GM21381 (cell line): Measurements from ENCODE around the gene NADSYN1.
"Not testable (repeated sequence)": the region's sequence is repeated elsewhere in the genome, so short reads cannot be mapped to it uniquely, and the experiment has no call there.

Experiments
- ATAC-seq: cut with Tn5 transposase; IDR thresholded peaks from one replicate; pipeline ENCODE4 v1.9.1; 2021; ENCODE audit warnings: mild to moderate bottlenecking, moderate library complexity; ENCODE audit not compliant: unreplicated experiment

NADSYN1 gene

DNA sequence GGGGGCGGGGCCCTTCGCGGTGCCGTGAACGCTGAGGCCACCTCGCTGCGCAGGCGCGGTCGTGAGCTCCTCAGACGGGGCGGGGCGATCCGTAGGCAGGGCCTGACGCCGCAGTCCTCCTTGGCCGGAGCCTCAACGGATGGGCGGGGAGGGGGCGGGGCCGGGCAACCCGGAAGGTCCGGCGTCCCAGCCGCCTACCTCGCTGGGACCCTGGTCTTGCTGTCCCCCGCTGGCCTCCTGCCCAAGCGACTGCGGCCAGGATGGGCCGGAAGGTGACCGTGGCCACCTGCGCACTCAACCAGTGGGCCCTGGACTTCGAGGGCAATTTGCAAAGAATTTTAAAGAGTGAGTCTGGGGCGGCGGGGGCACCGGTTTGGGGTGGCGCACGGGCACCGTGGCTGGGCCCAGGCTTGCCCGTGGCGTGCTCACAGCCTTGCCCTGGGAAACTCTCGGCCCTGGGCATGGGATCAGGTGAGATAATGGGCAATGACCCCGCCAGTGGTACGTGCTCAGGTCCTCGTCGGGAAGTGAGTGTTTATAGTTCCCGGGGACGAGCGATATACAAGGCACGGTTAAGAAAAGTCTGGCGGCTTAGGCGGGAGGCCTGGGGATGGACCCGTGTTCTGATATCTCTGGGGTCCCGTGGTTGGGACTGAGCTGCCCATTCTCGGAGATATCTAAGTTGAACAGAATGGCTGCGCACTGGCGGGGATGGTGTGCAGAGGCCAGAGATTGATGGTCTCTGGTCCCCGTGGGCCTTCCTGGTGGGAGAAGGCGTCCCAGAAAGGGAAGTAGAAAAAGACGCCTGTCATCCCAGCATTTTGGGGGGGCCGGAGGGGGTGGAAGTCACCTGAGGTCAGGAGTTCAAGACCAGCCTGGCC lies at the start of gene NADSYN1:
NADSYN1 (plus strand) TSS at position 167 of the 881 bp plus-strand sequence; CDS start at position 261, 94 bp downstream.
- ATAC-seq = peak; percentile 53

DNA sequence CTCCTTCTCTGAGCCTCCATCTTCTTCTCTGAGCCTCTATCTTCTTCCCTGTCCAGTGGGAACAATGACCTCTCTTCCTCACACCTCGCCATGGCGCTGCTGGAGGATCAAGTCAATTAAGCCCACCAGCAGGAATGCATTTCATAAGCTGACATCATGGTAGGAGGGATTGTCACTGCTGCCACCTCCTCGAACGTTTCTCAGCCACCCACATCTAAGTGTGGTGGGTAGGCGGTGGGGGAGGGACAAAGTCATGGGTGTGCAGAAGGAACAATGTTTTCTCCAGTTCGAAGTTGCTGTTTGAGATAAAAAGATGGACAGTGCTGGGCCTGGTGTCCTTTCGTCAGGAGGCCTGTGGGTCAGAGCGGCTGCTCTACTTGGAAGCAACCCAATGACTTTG lies 48.8 kb upstream of the NADSYN1 start:
- no peak for ATAC-seq

DNA sequence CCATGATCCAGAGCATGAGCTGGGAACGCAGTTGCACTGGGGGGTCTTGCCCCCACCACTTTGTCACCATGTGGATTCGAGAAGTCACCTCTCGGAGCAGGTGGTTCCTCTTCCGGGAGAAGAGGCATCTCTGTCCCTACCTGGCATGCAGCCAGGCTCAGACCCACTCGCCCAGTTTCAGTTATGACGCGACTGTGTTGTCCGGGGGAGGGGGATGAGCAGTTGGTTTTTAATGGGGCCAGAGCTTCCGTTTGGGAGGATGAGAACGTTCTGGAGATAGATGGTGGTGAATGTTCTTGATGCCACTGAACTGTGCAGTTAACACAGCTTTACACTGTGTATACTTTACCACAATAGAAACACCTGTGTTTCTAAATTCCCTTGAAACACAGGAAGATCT lies 46.3 kb upstream of the NADSYN1 start:
- no peak for ATAC-seq

DNA sequence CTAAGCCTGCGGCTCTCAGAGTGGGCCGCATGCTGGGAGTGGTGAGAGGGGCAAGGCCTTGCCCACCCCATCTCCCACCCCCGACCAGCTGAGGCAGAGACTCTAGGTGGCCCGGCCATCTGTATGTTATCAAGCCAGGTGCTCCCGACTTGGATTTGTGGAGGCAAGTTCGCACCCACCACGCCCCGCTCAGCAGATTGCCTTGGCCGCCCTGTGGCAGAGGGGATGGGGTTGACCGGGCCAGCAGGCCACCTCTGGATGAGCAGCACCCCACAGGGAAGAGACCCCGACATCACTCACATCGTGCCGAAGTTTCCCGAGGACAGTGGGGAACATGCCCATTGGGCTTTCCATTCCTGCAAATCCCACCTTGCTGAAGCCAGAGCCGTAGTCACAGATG lies 45.6 kb upstream of the NADSYN1 start:
- ATAC-seq = no peak

DNA sequence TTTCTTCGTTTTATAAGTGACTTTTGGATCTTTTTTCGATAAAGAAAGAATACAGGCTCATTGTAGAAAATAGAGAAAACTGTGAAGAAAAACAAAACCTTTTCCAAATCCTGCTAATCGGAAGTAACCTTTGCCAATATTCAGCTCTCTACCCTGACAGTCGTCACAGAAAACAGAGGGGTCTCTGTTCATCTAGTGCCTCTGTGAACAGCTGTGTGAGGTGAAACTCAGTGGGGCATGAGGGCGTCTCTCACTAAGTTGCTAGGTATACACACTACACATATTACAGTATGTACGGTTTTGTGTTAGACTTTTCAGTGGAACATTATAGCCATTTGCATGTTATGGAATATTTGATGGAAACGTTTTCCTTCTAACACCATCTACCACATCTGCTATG lies 44.2 kb upstream of the NADSYN1 start:
- ATAC-seq = no peak

DNA sequence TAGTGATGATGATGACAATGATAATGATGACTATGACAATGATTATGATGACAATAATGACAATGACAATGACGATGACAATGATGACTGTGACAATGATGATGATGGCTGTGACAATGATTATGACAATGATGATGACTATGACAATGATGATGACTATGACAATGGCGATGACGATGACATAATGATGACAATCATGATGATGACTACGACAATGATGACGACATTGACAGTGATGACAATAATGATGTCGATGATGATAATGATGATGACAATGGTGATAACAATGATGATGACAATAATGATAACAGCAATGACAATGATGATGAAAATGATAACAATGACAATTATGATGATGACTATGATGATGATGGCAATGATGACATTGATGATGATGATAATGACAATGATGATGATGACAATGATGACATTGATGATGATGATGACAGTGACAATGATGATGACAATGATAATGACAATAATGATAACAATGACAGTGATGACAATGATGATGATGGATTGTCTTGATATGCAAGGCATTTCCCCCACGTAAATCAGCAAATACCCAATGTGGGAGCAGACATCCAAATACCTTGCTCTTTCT lies 42.5 kb upstream of the NADSYN1 start:
- no peak for ATAC-seq

DNA sequence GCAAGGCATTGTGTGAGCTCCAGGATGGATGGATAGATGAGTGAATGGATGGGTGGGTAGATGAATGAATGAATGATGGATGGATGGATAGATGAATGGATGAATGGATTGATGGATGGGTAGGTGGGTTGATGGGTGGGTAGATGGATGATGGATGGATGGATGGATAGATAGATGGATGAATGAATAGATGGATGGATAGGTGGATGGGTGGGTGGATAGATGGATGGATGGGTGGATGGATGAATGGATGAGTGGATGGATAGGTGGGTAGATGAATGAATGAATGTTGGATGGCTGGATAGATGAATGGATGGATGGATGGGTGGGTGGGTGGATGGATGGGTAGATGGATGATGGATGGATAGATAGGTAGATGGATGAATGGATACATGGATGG lies 38.4 kb upstream of the NADSYN1 start:
- ATAC-seq = no peak

DNA sequence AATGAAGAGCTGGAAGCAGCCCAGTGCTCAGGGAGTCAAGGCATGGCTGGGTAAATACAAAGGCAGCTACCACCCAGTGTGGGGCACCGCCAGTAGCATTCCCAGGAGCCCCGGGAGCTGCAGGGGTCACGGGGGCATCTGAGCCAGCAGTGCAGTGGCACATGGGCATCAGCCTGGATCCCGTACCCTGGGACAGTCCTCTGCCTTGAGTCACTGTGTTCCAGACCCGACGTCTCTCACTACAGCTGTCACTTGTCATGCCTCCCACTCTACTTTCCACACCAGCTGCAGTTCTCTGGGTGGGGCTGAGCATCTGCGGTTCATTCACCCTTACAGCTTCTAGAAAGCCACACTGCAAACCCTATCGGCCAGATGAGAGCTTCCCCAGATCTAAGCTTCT lies 34.4 kb upstream of the NADSYN1 start:
- no peak for ATAC-seq

DNA sequence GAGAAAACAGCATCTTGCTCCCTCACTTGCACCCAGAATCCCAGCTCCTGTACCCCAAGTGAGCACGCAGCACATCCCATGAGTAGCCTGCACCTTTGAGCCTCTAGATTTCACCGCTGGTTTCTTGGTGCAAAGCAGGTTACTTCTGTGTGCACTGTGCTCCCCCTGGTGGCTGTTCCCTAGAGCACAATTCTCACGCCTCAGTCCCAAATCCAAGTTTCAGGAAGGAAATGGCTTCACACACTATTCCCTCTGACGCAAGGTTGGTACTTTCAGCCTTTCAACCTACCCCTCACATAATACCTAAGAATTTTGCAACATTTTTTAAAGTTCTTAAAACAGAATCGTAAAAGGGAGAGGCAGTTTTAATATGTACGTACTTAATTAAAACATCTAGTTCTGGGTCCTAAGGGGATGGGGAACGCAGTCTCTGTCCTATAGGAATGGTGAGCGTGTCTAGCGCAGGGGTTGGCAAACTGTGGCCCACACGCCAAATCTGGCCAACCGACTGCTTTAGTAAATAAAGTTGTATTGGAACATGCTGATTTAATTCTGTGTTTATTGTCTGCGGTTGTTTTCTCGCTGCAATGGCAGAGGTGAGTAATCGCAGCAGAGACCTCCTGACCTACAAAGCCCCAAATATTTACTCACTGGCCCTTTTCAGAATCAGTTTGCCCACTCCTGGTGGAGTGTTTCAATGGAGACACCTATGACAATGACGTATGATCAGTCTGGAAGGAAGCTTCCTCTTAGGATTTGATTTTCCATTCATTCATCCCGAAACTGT lies 32.4 kb upstream of the NADSYN1 start:
- no peak for ATAC-seq

DNA sequence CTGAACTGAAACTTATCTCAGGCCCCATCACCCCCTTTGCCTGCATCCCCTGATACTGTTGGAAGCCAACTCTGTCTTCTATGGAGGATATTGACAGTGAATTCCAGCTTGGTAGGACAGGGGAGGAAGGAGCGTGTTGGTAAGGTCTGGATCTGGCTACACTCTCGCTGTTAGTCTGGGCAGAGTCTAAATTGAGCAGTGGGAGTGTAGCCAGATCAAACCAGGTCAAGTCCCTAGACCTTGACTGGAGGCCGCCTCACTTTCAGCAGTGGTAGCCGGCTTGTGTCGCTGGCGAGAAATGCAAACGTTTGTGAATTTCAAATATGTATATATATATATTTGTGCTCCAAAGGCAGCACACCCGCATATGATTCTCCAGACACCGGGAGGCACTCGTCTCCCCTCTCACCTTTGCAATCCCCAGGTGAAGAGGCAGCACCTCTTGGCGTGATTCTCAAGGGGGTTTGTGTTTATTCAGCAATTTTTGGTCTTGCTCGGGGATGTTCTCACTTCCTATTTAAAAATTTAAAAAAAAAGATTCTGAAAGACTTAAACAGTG lies 31.5 kb upstream of the NADSYN1 start:
- ATAC-seq = no peak

DNA sequence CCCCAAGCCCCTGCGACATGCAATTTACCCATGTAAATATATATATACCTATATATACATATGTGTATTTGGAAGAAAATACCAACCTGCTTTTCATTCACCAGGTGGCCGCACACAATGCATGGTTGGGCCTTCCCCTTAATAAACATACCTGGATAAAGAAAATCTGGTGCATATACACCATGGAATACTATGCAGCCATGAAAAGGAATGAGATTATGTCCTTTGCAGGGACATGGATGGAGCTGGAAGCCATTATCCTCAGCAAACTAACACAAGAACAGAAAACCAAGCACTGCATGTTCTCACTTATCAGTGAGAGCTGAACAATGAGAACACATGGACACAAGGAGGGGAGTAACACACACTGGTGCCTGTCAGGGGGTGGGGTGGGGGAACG lies 30.7 kb upstream of the NADSYN1 start:
- not testable (repeated sequence) for ATAC-seq

DNA sequence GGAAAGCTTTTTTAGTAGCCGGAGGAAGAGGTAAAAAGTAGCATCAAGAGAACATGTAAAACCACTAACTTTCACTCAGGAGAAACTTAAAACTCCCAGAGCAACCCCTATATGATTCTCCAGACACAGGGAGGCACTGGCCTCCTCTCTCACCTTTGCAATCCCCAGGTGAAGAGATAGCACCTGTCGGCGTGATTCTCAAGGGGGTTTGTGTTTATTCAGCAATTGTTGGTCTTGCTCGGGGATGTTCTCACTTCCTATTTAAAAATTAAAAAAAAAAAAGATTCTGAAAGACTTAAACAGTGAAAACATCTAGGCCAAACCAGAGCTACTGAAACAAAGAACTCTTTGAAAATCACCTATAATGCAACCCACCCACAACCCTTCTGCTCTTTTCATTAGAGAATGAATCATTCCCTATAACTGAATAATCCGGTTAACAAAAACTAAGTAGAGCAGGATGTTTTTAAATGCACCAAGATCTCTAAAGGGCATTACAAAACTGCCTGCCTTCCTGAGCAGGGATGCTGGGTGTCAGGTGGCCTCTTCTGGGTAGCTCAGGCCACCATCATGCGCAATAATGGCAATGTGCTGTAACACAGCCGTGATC lies 29.7 kb upstream of the NADSYN1 start:
- no peak for ATAC-seq

DNA sequence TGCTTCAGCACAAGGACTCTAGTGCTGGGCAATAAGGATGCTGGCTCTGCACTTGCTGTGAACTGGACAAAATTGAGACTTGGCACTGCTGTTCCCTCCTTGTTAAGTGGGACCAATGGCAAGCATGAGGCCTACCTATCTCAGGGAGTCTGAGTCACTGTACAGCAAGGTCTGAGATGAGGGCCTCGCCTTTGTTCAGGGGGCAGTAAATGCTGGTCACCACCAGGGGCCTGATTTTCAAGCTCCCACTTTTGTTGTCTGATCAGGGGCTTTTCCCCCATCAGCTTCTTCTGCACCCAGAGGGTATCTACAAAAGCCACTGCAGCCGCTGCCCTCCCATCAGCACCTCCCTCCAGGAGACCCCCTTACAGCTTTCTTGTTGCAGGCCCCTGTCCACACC lies 27.6 kb upstream of the NADSYN1 start:
- ATAC-seq = no peak

DNA sequence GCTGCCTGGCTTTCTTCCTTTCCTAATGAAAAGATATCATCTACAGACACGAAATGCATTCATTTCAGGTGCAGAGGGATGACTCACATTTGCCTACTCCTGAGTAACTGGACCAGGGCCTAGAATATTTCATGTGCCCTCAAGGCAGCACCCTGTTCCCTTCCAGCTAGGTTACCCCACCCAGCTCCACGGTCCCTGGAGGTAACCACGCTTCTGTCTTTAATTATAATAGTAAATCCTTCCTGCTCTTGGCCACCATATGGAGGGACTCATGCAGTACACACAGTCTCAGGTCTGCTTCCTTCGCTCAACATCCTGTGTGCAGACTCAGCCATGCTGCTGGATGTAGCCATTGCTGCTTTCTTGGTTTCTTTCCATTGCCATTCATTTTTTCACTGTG lies 27.1 kb upstream of the NADSYN1 start:
- no peak for ATAC-seq

DNA sequence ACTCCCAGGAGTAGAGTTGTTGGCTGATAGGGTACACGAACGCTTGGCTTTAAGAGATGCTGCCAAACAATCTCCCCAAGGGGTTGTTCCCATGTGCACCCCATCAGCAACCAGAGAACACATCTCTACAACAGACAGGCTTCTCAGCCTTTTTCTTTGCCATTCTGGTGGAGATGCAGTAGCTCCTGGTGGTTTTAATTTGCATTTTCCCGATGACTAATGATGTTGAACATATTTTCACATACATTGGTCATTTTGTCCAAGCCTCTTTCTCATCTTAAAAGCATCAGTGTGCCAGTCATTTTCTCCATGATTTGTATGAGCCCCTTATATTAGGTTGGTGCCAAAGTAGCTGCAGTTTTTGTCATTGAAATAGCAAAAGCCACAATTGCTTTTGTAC lies 26.6 kb upstream of the NADSYN1 start:
- no peak for ATAC-seq

DNA sequence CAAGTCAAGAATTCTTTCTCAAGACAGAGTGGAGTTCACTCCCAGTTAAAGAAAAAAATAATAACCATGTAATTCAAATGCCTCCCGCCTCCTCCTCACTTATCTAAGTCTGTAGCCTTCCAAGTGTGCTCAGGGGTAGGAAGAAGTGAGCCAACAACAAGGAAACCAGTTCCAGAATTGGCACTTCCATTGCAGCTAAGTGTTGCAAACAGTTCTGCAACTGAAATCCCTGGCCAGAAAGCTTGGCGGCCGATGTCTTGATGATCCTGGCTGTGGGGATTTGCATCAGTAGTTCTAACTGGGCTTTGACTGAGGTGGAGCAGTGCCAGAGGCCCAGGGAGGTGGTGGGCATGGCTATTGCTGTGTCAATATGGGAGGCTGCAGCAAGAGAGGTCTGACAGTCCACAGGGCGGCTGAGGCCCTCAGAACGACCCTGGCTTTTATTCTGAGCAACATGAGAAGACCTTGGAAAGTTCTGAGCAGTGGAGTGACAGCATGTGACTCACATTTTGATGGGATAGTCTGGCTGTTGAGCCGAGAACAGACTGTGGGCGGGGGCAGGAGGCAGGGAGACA lies 24.1 kb upstream of the NADSYN1 start:
- ATAC-seq = no peak

DNA sequence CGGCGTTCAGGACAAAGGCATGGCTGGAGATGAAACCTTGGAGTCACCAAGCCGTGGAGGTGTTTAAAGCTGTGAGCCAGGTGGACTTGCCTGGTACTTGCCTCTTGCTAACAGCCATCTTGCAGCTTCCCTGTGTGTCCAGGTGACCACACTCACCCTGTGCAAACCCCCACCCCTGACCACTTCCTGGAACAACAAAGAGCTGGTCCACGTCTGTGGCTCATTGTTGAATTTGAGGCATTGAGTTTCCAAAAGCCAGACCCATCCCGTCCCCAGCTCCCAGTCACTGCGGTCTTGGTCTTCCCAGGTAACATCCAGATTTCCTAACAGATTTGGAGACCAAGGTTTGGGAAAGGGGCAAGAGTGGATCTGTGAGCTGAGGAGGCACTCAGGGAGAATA lies 23.3 kb upstream of the NADSYN1 start:
- ATAC-seq = no peak

DNA sequence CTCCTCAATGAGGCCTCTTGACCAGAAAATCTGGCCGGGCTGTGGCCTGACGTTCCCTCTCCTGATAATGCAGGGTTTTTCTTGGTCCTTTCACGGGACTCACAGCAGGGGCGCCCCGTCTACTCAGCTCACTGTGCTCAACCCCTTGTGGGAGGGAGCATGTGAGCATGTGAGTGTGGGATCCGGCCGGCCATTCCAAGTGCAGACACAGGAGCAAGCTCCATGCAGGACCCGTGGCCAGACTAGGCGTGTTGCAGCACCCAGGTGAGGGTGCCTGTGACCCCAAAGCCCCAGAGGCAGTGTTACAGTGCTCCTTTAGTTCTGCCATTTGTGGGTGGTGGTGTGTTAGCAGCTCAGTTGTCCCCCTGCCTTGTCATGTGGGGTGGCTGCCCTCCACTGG lies 22.8 kb upstream of the NADSYN1 start:
- ATAC-seq = no peak

DNA sequence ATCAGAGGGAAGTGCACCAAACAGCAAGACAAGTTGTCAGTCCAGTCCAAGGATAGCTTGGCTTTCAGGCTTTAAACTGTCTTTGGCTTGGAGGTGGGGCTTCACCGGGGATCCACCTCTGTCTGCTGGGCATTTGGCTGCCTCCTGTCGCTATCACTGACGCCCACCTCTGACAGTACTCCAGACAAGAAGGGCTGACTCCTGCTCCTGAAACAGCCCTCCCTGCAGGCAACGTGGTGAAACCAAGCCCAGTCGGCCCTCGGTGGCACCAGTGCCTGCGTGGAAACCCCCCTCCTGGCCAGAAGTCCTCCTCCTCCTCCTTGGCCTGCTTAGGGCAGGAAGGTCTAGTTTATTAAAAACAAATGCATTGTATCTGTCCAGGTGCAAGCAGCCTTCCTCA lies 21.7 kb upstream of the NADSYN1 start:
- ATAC-seq = no peak

DNA sequence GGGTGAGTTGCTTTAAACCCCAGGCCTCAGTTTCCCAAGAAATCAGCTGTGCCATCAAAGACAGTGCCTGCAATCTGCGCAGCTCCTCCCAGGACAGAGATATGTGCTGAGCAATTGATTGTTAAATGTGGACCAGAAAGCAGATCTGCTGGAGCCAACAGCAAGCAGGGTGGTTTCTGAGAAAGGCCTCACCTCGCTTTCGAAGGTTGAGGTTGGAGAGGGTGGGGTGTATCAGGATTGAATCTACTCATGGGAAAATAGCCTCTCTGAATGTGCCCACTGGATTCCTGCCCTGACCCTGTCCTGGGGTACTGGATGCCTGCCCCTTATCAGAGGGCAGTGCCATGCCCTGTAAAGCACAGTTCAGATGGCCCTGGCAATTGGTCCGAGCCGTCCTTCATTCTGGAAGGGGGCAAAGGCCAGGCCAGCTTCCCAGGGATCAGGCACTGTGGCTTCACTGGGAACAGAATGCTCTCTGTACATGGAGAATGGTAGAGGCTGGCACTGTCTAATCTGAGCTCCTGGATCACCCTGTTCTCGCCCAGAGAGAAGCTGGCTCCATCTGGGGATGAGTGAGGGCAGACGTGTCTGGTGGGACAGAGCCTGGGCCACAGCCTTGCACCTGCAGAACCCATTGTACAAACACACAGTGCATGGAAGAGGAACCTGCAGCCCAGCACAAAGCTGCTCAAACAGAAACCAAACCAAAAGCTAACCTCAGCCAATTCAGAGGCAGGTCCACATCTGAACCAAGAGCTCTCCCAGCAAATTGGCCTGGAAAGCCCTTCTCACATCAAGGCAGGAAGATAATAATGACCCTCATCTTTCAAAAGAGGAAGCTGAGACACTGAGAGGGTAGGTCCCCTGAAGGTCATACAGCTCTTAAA lies 20.0 kb upstream of the NADSYN1 start:
- ATAC-seq = no peak
